HG03378 (cell line): ENCODE results near the gene USP48.
"Not testable (repeated sequence)": the region's sequence is repeated elsewhere in the genome, so short reads cannot be mapped to it uniquely, and the experiment has no call there.

Source experiments
- ATAC-seq: cut with Tn5 transposase; IDR thresholded peaks from one replicate; pipeline ENCODE4 v1.9.1; 2021; ENCODE audit warnings: mild to moderate bottlenecking, moderate library complexity; ENCODE audit not compliant: unreplicated experiment

The USP48 gene

GRCh38 chr1:21641967-21642739 is 140.8 kb downstream of the USP48 start:
- no peak for ATAC-seq

- no peak for ATAC-seq
Observed at GRCh38 chr1:21641537-21641936, 141.4 kb downstream of the USP48 start.

- no peak for ATAC-seq
Observed at GRCh38 chr1:21641076-21641475, 141.9 kb downstream of the USP48 start.

GRCh38 chr1:21640653-21641052 is 142.3 kb downstream of the USP48 start:
- no peak for ATAC-seq

- no peak for ATAC-seq
Observed at GRCh38 chr1:21639594-21640041, 143.3 kb downstream of the USP48 start.

- no peak for ATAC-seq
Observed at GRCh38 chr1:21638531-21639341, 144.2 kb downstream of the USP48 start.

- ATAC-seq, result no peak
Observed at GRCh38 chr1:21637514-21637913, 145.4 kb downstream of the USP48 start.

GRCh38 chr1:21636029-21636428 is 146.9 kb downstream of the USP48 start:
- ATAC-seq, result no peak

GRCh38 chr1:21634806-21635535 is 148.0 kb downstream of the USP48 start:
- ATAC-seq, result no peak

GRCh38 chr1:21633992-21634805 is 148.8 kb downstream of the USP48 start:
- ATAC-seq, result no peak

GRCh38 chr1:21633141-21633755 is 149.7 kb downstream of the USP48 start:
- ATAC-seq, result no peak

- no peak for ATAC-seq
Observed at GRCh38 chr1:21631944-21632887, 150.7 kb downstream of the USP48 start.

- ATAC-seq, result not testable (repeated sequence)
Observed at GRCh38 chr1:21631590-21631943, 151.4 kb downstream of the USP48 start.

GRCh38 chr1:21630571-21631343 is 152.2 kb downstream of the USP48 start:
- no peak for ATAC-seq

GRCh38 chr1:21629971-21630370 is 153.0 kb downstream of the USP48 start:
- no peak for ATAC-seq

GRCh38 chr1:21628798-21629393 is 154.1 kb downstream of the USP48 start:
- no peak for ATAC-seq
